ENCODE results near the gene DOK3.
"Not testable (repeated sequence)": the region's sequence is repeated elsewhere in the genome, so short reads cannot be mapped to it uniquely, and the experiment has no call there.

Gene DOK3

DNA sequence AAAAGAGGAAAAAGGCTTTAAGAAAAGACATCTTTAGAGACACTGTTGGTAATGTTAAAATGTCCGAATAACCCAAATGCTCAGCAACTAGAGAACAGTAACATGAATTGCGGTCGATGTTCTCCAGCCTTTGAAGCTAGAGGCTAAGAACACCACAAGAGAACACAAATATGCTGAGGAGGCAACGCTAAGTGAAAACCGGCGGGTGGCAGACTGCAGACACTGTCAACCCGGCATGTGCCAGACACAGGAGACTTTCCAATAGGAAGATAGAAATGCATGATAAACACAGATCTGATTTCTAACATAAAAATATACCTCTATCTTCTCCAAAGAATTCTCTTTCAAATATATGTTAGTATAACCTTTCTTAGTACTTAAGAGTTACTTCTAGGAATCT is 25.5 kb upstream of the DOK3 start:
- no peak for ATAC-seq

DNA sequence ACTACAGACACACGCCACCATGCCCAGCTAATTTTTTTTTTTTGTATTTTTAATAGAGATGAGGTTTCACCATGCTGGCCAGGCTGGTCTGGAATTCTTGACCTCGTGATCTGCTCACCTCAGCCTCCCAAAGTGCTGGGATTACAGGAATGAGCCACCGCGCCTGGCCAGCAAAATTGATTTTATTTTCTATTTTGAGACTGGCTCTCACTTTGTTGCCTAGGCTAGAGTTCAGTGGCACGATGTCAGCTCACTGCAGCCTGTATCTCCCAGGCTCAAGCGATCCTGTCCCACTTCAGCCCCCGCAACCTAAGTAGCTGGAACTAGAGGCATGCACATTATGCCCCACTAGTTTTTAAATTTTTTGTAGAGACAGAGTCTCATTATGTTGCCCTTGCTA is 24.8 kb upstream of the DOK3 start:
- ATAC-seq, result not testable (repeated sequence)

DNA sequence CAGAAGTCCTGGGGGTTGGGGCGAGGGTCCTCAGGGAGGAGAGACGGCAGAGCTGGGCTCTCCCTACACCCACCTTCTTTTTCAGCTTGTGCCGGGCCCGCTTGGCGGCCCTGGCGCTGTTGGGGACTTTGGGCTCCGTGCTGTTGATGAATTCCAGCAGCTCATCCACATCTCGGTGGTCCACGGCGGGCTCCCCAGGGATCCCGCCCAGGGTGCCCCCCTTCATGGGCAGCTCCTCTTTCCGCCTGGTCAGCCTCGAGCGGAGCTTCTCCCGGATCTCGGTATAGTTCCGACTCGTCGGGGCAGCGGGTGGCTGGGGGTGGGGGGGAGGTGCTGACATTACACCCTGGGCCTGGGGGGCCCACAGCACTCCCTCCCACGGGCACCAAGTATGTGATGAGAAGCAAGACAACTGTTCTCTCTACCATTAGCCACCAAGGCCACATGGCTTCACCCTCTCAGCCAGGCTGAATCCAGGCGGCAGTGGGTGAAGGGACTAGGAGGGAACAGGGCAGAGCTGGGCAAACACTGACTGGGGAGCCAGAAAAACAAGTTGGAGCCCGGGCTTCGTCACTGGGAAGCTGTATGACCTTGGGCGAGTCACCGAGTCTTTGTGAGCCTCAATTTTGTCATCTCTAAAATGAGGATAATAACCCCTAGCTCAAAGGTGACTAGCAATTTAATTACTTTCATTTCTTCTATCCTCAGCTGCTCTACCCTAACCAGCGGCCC is 21.7 kb upstream of the DOK3 start:
- no peak for ATAC-seq

DNA sequence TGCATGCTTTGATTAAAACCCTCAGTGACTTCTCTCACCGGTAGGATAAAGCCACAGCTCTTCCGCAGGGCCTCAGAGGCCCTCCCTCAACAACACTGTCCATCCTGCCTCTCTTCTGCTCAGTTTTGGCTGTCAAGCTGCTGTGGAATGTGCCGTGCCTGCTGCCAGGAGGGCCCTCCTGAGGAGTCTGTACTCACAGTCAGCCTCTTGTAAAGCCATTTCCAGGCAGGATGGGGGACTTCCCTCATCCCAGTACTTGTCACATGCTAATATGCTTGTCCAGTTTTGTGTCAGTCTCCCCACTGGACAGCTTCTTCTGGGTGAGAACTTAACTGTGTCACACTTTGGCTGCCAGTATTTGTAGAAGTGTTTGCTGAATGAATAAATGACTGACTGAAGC is 21.0 kb upstream of the DOK3 start:
- no peak for ATAC-seq

DNA sequence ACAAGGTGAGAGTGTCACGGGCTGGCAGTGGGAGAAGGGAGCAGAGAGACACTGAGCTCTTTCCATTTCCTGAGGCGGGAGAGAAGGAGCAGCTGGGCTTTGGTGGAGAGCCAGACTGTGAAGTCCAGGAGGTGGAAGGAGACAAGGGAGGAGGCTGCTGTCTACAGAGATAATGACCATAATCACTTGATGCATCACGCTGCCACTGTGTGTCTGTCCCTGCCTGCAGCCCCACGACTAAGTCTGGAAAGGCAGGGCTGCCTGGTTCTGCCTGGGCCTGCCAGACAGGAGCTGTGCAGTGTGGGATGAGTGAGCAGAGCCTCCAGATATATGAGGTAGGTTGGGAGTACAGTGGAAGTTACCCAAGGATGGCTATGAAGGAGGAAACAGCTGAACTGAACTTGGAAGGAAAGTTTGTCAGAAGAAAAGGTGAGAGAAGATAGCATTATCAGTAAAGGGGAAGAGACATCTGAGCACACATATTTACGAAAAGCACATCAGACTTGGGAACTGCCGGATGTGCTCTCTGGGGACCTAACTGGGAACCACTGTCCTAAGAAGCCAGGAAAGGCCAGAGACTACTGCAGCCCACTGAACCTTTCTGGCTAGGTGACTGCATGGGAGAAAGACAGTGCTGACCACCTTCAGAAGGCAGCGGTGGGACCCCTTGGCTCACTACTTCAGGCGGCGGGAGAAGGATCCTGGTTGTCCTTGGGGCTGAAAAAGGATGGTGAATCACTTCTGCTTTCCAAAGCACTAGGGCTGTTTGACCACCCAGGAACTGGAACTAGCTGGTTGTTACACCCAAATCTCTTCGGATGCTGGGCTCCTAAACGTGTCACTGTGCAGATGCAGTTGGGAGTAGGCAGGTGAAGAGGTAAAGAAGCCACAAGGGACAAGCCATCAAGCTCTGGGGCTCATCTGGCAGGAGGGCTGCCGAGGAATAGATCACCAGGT is 19.9 kb upstream of the DOK3 start:
- no peak for ATAC-seq

DNA sequence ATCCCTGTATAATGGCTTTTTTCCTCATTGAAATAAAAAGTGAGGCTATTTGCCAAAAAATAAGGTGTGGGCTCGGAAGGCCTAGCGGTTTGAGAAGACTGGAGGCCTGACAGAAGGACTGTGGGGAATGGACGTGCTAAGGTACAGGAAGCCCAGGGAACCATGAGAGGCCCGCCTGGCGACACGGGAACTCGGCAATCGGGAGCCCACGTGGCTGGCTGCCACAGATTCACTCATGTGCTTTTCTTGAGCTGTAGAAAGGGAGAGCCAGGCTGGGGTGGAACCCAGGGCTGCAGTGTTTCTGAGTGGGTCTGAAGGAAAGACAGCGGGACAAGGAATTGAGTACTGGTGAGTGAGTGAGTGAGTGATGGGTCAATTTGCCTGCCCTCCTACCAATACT is 19.0 kb upstream of the DOK3 start:
- ATAC-seq, result no peak

DNA sequence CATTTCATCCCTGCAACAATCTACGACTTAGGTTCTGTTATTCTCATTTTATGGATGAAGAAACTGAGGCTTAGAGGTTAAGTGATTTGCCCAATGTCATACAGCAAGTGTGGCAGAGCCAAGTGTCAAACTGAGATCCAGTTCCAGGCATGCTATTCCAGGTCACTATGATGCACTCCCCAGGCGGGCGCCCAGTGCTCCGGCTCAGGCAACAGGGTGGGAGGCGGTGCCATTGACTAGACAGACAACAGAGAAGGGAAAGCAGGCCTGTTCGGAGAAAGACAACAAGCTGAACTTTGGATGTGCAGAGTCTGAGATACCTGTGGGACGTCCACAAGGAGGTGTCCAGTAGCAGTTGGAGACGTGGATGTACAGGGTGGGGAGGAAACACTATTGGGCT is 18.0 kb upstream of the DOK3 start:
- ATAC-seq, result no peak

DNA sequence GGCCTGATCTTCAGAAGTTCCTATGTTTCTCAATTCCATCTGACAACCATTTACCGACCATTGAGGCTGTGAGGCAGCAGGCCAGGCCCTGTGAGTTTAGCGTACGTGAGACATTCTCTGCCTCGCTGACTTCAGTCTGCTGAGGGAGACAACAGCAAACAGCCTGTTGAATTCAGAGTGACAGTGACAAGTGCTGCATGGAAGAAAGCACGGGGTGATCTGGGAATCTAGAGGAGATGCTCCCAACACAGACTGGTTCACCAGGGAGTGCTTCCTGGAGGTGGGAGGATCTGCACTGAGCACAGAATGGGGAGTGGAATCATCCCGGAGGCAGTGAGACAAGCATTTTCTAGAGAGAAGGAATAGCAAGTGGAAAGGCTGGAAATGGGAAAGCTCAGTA is 17.2 kb upstream of the DOK3 start:
- ATAC-seq, result no peak

DNA sequence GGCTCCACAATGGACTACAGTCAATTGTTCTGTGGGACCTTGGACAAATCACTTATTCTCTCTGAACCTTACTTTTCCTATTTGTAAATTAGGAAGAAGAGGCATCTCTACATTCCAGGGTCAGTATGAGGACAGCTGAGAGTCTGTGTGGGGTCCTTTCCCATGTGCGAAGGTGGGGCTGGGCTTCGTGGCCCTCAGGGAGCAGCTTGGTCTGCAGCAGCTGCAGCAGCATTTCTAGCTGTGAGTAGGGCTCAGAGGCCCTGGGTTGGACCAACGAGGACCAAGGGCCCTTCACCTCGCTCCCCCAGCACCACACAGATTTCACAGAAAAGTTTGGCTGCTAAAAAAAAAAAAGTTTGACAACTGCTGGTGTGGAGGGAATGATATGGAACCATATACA is 16.6 kb upstream of the DOK3 start:
- ATAC-seq, result no peak

DNA sequence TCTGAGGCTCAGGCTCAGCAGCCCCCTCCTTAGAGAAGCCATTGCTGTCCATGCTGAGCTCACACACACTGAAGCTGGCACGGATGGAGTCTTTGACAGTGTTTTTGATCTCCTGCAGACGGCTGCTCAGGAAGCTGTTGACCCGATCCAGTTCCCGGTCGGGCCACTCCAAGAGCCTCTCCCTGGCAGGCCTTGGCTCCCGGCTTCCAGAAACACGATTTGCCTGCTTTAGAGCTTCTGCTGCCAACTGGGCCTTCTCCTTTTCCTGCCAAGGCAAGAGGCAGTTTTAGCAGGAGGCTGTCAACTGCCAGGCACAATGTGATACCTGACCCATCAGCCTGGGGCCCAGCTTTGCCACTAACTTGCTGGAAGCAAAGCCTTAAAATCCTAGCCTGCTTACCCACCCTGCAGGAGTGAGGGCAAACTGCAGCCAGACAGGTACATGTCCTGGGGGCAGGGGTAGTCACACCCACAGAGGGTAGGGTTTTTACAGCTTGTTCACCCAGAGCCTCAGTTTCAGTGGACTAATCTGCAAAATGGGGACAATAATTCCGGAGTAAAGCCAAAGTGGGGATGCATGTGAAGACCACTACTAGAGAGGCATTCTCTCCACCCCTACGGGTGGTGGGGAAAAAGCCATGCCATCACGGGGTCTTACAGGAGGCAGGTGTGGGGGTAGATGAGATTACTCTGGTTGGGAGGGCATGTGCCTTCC is 15.5 kb upstream of the DOK3 start:
- no peak for ATAC-seq

DNA sequence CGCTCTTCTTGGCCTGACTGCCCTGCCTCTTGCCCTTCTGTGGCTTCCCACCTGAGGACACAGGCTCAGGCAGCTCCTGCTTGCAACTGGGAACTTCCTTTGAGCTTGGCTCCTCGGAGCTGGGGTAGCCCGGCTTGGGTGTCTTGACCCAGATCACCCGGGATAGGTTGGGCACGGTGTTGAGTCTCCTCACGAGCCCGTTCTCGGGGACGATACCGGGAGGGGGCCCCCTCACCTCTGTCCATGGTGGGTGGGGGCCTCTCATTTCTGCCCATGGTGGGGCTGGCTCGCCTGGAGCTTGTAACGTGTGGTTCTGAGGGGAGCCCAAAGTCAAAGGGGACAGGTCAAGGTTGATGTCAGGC is 14.9 kb upstream of the DOK3 start:
- ATAC-seq, result no peak

DNA sequence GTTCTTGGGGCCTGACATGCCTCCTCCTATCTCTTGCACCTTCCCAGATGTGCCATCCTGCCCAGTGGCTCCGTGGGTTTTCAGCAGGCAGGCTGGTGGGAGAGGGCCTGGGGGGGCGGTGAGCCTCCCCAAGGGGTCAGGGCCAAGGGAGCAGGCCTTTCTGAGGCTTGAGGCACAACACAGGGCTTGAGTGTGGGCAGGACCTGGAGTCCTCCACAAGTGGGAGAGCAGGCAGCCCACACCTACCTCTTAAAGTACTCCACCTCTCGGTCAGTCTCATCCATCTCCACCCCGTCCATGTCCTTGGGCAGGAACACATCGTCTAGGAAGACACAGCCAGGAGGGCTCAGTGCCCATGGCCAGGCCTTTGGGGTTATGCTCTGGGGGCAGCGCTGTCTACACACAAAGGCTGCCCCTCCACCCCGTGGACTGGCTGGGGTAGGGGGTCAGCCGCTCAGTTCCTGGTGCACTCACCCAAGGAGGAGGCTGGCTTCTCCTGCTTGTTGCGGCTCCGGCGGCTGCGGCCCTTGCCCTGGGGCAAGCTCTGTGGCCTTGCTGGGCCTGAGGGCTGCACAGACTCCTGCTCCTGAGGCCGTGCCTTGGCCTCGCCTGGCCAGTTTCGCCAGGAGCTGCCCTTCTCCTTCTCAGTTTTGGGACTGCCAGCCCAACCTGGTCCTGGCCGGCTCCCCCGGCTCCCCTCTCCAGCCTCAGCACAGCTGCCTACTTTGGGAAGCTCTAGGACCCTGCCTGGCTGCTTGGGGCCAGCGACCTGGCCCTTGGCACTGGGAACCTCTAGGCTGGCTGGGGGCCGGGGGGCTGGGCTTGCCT is 14.3 kb upstream of the DOK3 start:
- no peak for ATAC-seq

DNA sequence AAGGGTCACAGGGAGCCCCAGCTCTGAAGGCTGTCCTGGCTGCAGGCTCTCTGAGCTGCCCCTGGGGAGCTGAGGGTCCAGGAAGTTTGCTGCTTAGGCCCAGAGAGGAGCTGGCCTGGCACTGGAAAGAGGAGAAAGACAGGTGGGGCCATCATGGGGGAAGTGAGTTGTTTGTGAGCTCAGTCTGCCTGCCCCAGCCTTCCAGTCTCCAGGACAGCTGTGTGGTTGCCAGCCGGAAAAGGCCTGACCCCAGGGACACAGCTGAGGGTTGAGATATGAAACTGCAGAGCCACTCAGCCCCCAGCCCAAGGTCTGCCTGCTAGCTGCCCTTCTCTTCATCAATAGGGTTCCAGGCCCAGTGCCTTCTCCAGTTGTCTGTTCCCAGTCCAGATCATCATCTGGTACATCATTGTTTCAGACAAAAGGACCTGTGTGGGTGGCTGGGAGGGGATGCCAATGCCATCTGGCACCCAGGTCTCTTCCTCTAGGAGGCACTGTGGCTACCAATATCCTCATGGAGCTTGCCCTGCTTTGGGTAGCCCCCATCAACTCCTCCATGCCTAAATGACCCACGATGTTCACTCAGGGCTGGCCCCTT is 11.4 kb upstream of the DOK3 start:
- ATAC-seq, result no peak

DNA sequence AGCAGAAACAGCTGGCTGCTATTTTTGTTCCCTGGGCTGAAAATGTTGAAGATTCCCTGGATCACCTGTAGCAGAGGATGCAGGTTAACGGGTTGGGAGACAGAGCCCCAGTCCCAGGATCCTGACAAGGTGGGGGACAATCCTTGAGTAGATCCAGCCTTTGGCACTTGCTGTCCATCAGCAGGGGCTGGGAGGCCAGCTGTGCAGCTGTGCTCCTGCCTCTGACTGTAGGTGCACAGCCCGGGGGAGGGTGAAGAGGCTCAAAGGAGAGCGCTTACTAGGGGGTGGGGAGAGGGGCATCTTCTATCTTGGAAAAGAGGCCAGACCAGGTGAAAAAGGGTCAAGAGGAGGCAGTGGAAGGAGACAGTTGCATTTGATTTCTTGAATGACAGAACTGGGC is 10.6 kb upstream of the DOK3 start:
- no peak for ATAC-seq

DNA sequence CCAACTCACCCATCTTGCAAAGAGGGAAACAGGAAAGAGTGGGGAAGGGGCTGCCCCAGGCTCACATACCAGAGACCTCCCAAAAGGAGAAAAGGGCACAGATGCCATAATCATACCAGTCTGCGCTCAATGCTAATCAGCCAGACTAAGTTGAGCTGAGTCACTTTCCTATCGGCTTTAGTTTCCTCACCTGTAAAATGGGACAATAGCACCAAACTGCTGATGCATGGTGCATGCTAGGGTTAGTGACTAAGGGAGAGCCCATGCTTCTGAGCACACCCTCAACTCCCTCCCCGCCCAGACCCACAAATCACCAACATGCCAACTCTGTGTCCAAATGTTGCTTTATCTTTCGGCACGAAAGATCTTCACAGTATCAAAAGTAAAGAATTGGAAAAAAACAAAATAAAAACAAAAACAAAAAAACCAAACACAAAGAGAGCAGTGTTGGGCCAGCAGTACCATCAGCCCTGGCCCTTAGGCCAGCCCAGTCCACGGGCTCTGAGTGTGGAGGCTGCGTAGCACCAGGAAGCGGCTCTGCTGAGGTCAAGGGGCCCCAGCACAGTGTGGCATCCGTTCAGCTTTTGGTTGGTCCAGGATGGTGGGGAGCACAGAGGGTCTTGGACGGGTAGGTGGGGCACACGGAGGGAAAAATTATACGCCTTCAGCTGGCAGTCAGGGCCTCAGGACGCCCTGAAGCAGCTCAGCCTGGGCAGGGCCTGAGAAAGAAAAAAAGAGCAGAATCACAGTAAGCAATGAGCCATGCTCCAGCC is 10.0 kb upstream of the DOK3 start:
- ATAC-seq, result no peak

DNA sequence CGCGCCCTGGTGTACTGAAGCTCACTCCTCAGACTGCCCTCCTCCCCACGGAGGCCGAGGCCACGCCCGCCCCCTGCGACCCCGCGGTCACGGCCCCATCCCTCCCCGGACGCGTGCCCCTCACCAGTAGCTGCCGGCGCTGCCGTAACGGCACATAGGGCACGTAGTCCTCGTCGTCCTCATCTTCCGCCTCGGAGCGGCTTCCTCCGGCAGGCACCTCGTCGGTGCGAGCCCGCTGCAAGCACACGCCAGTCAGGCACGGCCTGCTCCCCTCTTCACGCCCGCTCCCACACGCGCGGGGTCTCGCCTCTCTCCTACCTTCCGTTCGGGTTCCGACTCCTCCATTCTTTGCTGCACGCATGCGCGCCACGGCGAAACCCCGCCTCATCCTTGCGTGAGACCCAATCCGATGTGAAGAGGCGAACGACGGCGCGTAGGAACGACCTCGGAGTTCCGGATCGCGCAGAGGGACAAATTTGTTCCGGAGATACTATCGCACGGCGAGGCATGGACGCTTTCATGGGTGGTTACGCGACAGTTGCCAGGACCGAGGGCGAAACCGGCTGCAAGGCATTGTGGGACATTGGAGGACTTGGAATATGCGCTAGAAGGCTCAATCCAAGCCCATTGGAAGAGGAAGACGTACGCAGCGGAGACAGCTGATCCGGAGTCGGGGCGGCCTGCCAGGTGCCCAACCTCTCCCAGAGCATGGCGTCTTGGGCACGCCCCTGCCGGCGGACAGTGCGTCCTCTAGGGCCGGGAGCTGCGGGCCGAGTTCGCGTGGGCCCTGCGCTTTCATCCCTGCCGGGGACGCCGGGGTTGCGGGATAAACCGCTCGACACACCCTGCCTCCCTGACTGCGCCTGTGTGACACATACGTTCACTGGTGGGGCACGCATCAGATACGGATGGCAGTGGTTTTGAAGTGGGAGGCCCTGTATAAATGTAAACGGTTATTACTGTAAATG is 7.3 kb upstream of the DOK3 start, which contains the start of gene DDX41:
DDX41 (minus strand) TSS at position 361 of the 968 bp plus-strand sequence; CDS start at position 345, 16 bp downstream.
- ATAC-seq, result peak; percentile 85 to 86

DNA sequence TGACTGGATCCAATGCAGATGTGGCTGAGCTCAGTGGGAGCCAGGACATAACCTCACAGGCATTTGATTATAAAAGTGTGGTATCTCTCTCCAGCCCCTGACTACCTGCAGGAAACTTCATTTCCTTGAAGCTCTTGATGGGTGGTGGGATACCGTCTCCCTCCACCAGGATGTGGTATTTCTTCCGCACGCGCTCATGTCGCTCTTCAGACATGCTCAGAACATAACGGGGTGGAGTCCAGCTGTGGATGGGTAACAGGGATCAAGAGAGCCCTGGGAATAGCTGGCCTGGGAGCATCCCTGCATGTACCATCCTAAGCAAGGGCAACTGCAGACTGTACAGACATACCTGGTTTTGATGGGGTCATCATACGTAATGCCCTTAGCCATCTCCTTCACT is 6.0 kb upstream of the DOK3 start:
- ATAC-seq, result no peak

DNA sequence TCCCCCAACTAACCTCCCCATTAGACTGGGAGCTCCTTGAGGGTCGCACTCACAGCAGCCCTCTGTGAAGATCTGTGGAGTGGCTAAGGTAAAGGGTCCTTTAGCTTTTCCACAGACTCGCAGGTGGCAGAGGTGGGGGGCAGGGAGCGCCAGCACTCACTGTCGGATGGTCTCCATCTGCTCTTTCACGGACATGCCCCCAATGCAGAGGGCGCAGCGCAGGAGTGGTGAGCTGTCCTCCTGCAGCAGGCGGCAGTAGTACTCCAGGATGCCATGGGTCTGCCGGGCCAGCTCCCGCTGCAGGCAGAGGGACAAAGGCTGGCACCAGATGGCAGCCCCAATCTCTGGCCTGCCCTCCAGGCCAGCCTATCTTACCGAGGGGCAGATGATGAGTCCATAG is 4.9 kb upstream of the DOK3 start:
- no peak for ATAC-seq

DNA sequence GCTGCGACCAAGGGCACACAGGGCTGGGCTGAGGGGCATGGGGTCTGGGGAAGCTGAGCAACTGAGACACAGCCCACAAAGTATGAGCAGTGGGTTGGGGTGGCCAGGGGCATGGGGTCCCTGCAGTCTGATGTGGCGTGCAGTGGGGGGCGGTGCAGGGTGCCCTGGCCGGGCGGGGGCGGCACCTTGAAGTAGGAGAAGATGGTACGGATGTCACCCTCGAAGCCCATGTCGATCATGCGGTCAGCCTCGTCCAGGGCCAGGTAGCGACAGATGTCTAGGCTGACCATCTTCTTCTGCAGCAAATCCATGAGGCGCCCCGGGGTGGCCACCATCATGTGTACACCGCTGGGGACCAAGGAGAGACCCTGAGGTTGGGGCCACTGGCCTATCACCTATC is 3.9 kb upstream of the DOK3 start:
- ATAC-seq, result no peak

Data from activated CD4-positive, CD25-positive, alpha-beta regulatory T cell treated with anti-CD3 and anti-CD28 coated beads, Interleukin-2, amount 50 U/mL, for 24 hours (primary cell).